M059J (cell line): ENCODE measurements around the gene GDPD5. TPM values are rescaled to one million over a fixed set of nuclear protein-coding genes. Genes with fewer than 3 reads are reported as not detected.
"Not testable (repeated sequence)": the region's sequence is repeated elsewhere in the genome, so short reads cannot be mapped to it uniquely, and the experiment has no call there.

Experiments
- DNase-seq: peaks from one replicate; pipeline ENCODE4 v3.0.0-alpha.2; 2012; ENCODE audit warnings: low read depth
- total RNA-seq: library from RNA; depleted of rRNA; stranded (reverse); fragments of >200 nt; shearing (Covaris generic); gene quantifications from 2 replicates; pipeline ENCODE4 v1.2.3, GENCODE V29; 2014

The GDPD5 gene
- total RNA-seq, 1 experiment from 2014 or later = 13.8 TPM

GRCh38 chr11:75429902-75430713 lies 95.6 kb downstream of the GDPD5 start:
- DNase-seq = peak; percentile 65

GRCh38 chr11:75429641-75429901 lies 96.2 kb downstream of the GDPD5 start:
- DNase-seq = no peak

- no peak for DNase-seq
Observed at GRCh38 chr11:75428989-75429640, 96.6 kb downstream of the GDPD5 start.

GRCh38 chr11:75428281-75428724 lies 97.4 kb downstream of the GDPD5 start:
- peak; percentile 97 for DNase-seq

- DNase-seq = no peak
Observed at GRCh38 chr11:75427181-75427580, 98.6 kb downstream of the GDPD5 start.

GRCh38 chr11:75426720-75427086 lies 99.0 kb downstream of the GDPD5 start:
- DNase-seq = no peak

- no peak for DNase-seq
Observed at GRCh38 chr11:75425422-75425821, 100.3 kb downstream of the GDPD5 start.

- DNase-seq = no peak
Observed at GRCh38 chr11:75424396-75424795, 101.3 kb downstream of the GDPD5 start.

GRCh38 chr11:75423721-75424120 lies 102.0 kb downstream of the GDPD5 start:
- no peak for DNase-seq

GRCh38 chr11:75422248-75423231 lies 103.2 kb downstream of the GDPD5 start:
- DNase-seq = no peak

GRCh38 chr11:75421902-75422247 lies 103.9 kb downstream of the GDPD5 start:
- DNase-seq = no peak

- no peak for DNase-seq
Observed at GRCh38 chr11:75421035-75421602, 104.6 kb downstream of the GDPD5 start.

GRCh38 chr11:75420224-75421034 lies 105.3 kb downstream of the GDPD5 start:
- no peak for DNase-seq

- DNase-seq = no peak
Observed at GRCh38 chr11:75413864-75414263, 111.9 kb downstream of the GDPD5 start.

- not testable (repeated sequence) for DNase-seq
Observed at GRCh38 chr11:75413146-75413545, 112.6 kb downstream of the GDPD5 start.

- DNase-seq = not testable (repeated sequence)
Observed at GRCh38 chr11:75409971-75410370, 115.8 kb downstream of the GDPD5 start.

- no peak for DNase-seq
Observed at GRCh38 chr11:75408957-75409219, 116.9 kb downstream of the GDPD5 start.

GRCh38 chr11:75406338-75406777 lies 119.4 kb downstream of the GDPD5 start:
- DNase-seq = peak; percentile 56

GRCh38 chr11:75403983-75404658 lies 121.6 kb downstream of the GDPD5 start:
- DNase-seq = no peak

GRCh38 chr11:75403037-75403436 lies 122.7 kb downstream of the GDPD5 start:
- DNase-seq = no peak
